Caco-2 (cell line): Measurements from ENCODE around the gene NR5A2. TPM values are rescaled to one million over a fixed set of nuclear protein-coding genes. Genes with fewer than 3 reads are reported as not detected.

Experiments
- BruUV-seq: library from RNA; stranded (reverse); fragments of 400-500 nt; replicated peaks from 2 replicates; lab custom pipeline; 2021; lab: Mats Ljungman, UMichigan
- CTCF ChIA-PET: fragments of 300-600 bp; sonication (Branson Sonifier 250); formaldehyde crosslinking; loops from one replicate; lab custom pipeline; 2022; ENCODE audit warnings: antibody characterized with exemption; lab: Charles Lee
- POLR2A ChIA-PET: fragments of 300-600 bp; sonication (Branson Sonifier 250); formaldehyde crosslinking; loops from one replicate; lab custom pipeline; 2022; ENCODE audit warnings: antibody characterized with exemption; lab: Charles Lee
- DNase-seq, 2 experiments: peaks; one replicate each; pipeline versions ENCODE4 v3.0.0 to v3.0.0-alpha.2; 2020 to 2022
- H3K27me3 ChIP-seq: replicated peaks from 2 replicates; pipeline ENCODE4 v1.6.0; 2011; ENCODE audit warnings: low read length; ENCODE audit not compliant: control insufficient read depth, insufficient read depth
- H3K36me3 ChIP-seq: 2 replicates; pipeline ENCODE4 v1.5.1; 2011; ENCODE audit warnings: low read length; ENCODE audit not compliant: control insufficient read depth, insufficient read depth
- H3K4me1 ChIP-seq: fragments of 250-450 bp; sonication (Bioruptor Pico); 2 replicates; pipeline ENCODE4 v1.5.1; 2020; ENCODE audit warnings: mild to moderate bottlenecking
- H3K4me3 ChIP-seq: 2 replicates; pipeline ENCODE4 v1.5.1; 2011; ENCODE audit warnings: low read depth, mild to moderate bottlenecking, control low read depth, low read length
- H3K9me3 ChIP-seq: fragments of 250-450 bp; sonication (Bioruptor Pico); 2 replicates; pipeline ENCODE4 v1.5.1; 2020; ENCODE audit warnings: mild to moderate bottlenecking, moderate library complexity
- H3K27ac Mint-ChIP-seq: one replicate; pipeline ENCODE4 v1.8.0; 2022; ENCODE audit warnings: mixed read lengths; ENCODE audit not compliant: unreplicated experiment
- H3K27me3 Mint-ChIP-seq: one replicate; pipeline ENCODE4 v1.8.0; 2022; ENCODE audit warnings: mixed read lengths; ENCODE audit not compliant: insufficient read depth, unreplicated experiment
- H3K36me3 Mint-ChIP-seq: one replicate; pipeline ENCODE4 v1.8.0; 2022; ENCODE audit warnings: mild to moderate bottlenecking, mixed read lengths; ENCODE audit not compliant: insufficient read depth, unreplicated experiment
- H3K4me1 Mint-ChIP-seq: one replicate; pipeline ENCODE4 v1.8.0; 2022; ENCODE audit warnings: low read depth, mixed read lengths; ENCODE audit not compliant: unreplicated experiment
- H3K4me3 Mint-ChIP-seq: one replicate; pipeline ENCODE4 v1.8.0; 2022; ENCODE audit warnings: mild to moderate bottlenecking, moderate library complexity, mixed read lengths; ENCODE audit not compliant: unreplicated experiment
- H3K9me3 Mint-ChIP-seq: one replicate; pipeline ENCODE4 v1.8.0; 2022; ENCODE audit warnings: mixed read lengths; ENCODE audit not compliant: unreplicated experiment
- CTCF ChIP-seq, 2 experiments: fragments of 200-600 bp in 1 of 2; IDR thresholded peaks; 1 replicate in 1 of 2; 2 replicates in 1 of 2; pipeline versions ENCODE4 v1.5.1 to v1.8.0; 2011 to 2022; ENCODE audit warnings: antibody characterized with exemption in 1 of 2, control low read depth in 1 of 2, inconsistent platforms in 1 of 2, low read depth in 1 of 2, low read length in 1 of 2, mild to moderate bottlenecking in 1 of 2, moderate library complexity in 1 of 2; ENCODE audit not compliant: insufficient read depth in 1 of 2, severe bottlenecking in 1 of 2, unreplicated experiment in 1 of 2
- intact Hi-C: fragments of 100-400 bp; cut with micrococcal nuclease; formaldehyde crosslinking; loops from one replicate; pipeline ENCODE4 v1.10.0; 2022; ENCODE audit not compliant: unreplicated experiment
- total RNA-seq: library from RNA; stranded (reverse); gene quantifications from 2 replicates; pipeline ENCODE4 v1.2.3, GENCODE V29; 2022

The NR5A2 gene
- total RNA-seq, 1 experiment from 2014 or later = 6.5 TPM

- no peak overlapping the region for H3K4me3 Mint-ChIP-seq
- H3K4me1 Mint-ChIP-seq = peaks cover 6% of the 10 kb centered on the region
- no TSS peak for BruUV-seq
- intact Hi-C loops = no loop called here
- Histone ChIP-seq H3K36me3 (no peaks in the 10 kb centered on the region), H3K9me3 (no peaks in the 10 kb centered on the region), H3K27me3 (no peaks in the 10 kb centered on the region), H3K4me1 (peaks cover 11% of the 10 kb centered on the region), H3K4me3 (no peak overlapping the region)
- ChIA-PET CTCF (interaction anchor here (0.7 kb wide), 1 partner anchor 197 kb away, joined by 4 read pairs; no protein-coding TSS in a partner anchor), POLR2A (no interaction called here)
- no peak for TF ChIP-seq CTCF (IDR thresholded peaks at IDR 0.05; ENCODE audit: insufficient read depth in 1 of 2, low read depth in 1 of 2, low read length in 1 of 2, severe bottlenecking in 1 of 2, unreplicated experiment in 1 of 2)
- H3K27me3 Mint-ChIP-seq = no peaks in the 10 kb centered on the region
- no peaks in the 10 kb centered on the region for H3K9me3 Mint-ChIP-seq
- no peak for DNase-seq
- no peaks in the 10 kb centered on the region for H3K36me3 Mint-ChIP-seq
- H3K27ac Mint-ChIP-seq = no peak overlapping the region
These were observed 30.8 kb downstream of the NR5A2 start for GRCh38 chr1:200058341-200058740.

GRCh38 chr1:200062143-200062542, 34.6 kb downstream of the NR5A2 start:
- ChIA-PET CTCF (no interaction called here), POLR2A (no interaction called here)
- H3K4me1 Mint-ChIP-seq = no peaks in the 10 kb centered on the region

GRCh38 chr1:200072636-200073285, 45.3 kb downstream of the NR5A2 start:
- no peak for DNase-seq
- Mint-ChIP-seq H3K27ac (no peak overlapping the region), H3K27me3 (no peaks in the 10 kb centered on the region), H3K4me1 (peaks cover 12% of the 10 kb centered on the region), H3K4me3 (no peak overlapping the region), H3K9me3 (no peaks in the 10 kb centered on the region), H3K36me3 (no peaks in the 10 kb centered on the region)
- ChIA-PET CTCF (no interaction called here), POLR2A (no interaction called here)
- no TSS peak for BruUV-seq
- Histone ChIP-seq H3K36me3 (no peaks in the 10 kb centered on the region; the same call in 1 of the 2 replicates), H3K27me3 (no peaks in the 10 kb centered on the region), H3K9me3 (no peaks in the 10 kb centered on the region), H3K4me3 (no peak overlapping the region), H3K4me1 (peaks cover 4% of the 10 kb centered on the region; the same call in 1 of the 2 replicates)
- intact Hi-C loops = no loop called here
- no peak for TF ChIP-seq CTCF (IDR thresholded peaks at IDR 0.05; ENCODE audit: insufficient read depth in 1 of 2, low read depth in 1 of 2, low read length in 1 of 2, severe bottlenecking in 1 of 2, unreplicated experiment in 1 of 2)

More at GRCh38 chr1:200062143-200062542, 34.6 kb downstream of the NR5A2 start:
- BruUV-seq = no TSS peak
- Histone ChIP-seq H3K9me3 (no peaks in the 10 kb centered on the region), H3K4me1 (peaks cover 6% of the 10 kb centered on the region), H3K27me3 (no peaks in the 10 kb centered on the region), H3K4me3 (no peak overlapping the region), H3K36me3 (no peaks in the 10 kb centered on the region)
- no peak overlapping the region for H3K27ac Mint-ChIP-seq
- intact Hi-C loops = no loop called here
- TF ChIP-seq CTCF (IDR thresholded peaks at IDR 0.05; ENCODE audit: insufficient read depth in 1 of 2, low read depth in 1 of 2, low read length in 1 of 2, severe bottlenecking in 1 of 2, unreplicated experiment in 1 of 2) = no peak
- no peaks in the 10 kb centered on the region for H3K27me3 Mint-ChIP-seq
- no peaks in the 10 kb centered on the region for H3K9me3 Mint-ChIP-seq
- H3K36me3 Mint-ChIP-seq = peaks cover 6% of the 10 kb centered on the region
- no peak for DNase-seq
- no peak overlapping the region for H3K4me3 Mint-ChIP-seq
